OCI-LY1 (cell line): Measurements from ENCODE around the gene WNT11.

Source experiments
- CTCF ChIP-seq: fragments of 200-600 bp; sonication (generic), shearing (Covaris generic); IDR thresholded peaks from 2 replicates; pipeline ENCODE4 v1.5.1; 2017; ENCODE audit warnings: mild to moderate bottlenecking, antibody characterized with exemption, low read length, moderate library complexity, mixed read lengths
- EZH2 ChIP-seq: fragments of 200-600 bp; sonication (generic), shearing (Covaris generic); IDR thresholded peaks from 2 replicates; pipeline ENCODE4 v1.8.0; 2017; ENCODE audit warnings: borderline replicate concordance, mixed run types, mild to moderate bottlenecking, antibody characterized with exemption, low read length, moderate library complexity, mixed read lengths

GRCh38 chr11:76200006-76200940 is 6.0 kb downstream of the WNT11 start:
- TF ChIP-seq CTCF (no peak), EZH2 (no peak)
